Activated T-cell treated with anti-CD3 and anti-CD28 coated beads for 24 hours (primary cell): Measurements from ENCODE around the gene TENM4.

Experiments used
- DNase-seq: peaks from one replicate; pipeline ENCODE4 v3.0.0-alpha.2; 2020; ENCODE audit warnings: low read depth

Gene TENM4

DNA sequence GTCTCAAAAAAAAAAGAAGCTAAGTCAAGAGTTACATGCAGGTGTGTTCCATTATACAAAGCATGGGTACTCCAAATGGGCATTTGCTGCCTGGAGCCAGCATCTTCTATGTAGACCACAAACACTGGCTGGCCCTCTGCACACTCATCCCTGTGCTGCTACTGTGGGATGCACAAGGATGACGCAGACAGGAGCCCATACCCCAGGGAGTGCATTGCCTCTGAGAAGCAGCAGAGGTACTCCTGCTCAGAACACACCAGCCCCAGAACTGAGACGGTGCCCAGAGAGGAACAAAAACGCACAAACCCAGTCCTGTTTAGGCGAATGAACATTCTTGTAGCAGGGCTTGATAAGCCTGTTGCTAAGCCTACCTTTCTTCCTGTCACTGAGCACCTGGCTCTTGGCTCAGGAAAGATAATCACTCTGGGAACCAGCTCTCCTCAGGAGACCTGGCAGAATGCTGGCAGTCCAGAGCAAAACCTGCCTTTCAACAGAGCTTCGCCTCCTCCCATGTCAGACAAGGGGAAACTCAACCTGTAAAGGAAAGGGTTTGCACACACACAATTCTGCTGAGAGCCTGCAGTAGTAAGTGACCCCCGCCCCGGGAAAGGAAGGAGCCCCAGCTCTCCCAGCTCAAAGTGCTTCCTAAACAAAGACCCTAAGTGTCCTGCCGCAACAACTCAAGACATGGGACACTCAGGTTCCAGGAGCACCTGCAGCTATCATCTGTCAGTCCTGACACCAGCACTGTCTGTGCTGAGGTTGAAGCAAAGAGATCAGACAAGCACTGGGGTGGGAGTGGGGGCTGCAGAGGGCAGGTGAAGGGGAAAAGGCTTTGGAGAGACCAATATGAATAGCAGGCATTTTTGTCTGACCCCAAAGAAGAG is 145.7 kb downstream of the TENM4 start:
- DNase-seq = no peak

DNA sequence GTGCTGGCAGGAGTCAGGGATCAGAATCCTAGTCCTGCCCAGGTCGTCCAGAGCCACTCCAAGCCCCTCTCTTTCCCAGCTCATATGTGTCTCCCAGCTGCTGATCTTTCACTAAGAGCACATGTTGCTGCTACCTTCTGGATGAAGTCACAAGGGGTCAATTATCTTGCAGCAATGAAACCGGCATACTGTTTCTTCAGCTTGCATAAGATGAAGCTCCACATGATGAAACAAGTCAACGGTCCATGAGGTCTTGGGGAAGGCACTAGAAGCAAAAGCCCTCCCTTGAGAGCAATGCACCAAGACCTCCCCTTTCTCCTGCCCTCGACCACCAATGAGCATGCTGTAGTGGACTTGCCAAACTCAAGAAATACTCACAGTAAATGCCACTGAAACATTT is 148.9 kb downstream of the TENM4 start:
- no peak for DNase-seq

DNA sequence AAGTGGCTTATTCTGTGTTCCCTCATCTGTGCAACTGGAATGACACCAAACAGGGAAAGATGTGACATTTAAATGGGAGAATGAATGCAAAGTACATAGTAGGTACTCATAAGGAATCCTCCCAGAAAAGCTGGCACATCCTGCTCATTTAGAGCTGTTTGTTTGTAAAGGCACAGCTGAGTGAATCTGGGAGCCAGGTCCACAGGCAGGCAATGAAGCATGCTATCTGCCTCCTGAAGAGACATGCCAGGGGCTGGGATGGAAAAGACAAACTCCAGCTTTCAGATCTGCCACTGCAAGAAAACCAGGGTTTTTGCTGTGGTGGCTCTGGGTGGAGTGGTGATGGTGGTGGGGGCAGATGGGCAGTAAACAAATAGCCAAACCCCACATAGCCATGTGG is 150.1 kb downstream of the TENM4 start:
- no peak for DNase-seq

DNA sequence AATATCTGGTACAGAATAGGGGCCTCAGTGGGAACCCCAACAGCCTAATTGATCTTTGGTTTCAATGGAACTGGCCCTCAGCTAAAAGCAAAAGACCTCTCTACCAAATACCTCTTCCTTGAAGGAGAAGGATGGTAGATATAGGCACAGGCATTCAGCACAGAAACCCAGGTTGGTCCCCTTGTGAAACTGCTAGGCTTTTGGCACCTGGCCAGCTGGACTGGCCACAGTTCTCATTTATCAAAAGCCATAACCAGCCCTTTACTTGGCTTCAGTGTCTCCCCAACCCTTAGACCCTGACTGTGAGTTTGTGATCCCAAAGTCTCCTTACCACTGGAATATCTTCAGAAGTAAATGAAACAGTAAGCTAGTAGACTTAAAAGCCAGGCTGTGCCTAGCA is 152.9 kb downstream of the TENM4 start:
- DNase-seq = no peak

DNA sequence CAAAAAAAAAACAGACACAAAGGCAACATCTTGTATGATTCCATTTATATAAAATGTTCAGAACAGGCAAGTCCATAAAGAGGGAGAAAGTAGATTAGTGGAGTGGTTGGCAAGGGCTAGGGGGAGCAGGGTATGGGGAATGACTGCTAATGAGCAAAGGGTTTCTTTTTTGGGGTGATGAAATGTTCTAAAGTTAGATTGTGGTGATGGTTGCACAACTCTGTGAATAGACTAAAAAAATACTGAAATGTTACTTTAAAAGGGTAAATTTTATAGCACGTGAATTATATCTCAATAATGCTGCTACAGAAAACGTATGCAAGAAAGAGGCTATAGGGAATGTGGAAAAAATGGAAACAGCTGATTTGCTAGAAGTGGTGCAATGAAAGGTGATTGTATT is 155.1 kb downstream of the TENM4 start:
- DNase-seq = no peak

DNA sequence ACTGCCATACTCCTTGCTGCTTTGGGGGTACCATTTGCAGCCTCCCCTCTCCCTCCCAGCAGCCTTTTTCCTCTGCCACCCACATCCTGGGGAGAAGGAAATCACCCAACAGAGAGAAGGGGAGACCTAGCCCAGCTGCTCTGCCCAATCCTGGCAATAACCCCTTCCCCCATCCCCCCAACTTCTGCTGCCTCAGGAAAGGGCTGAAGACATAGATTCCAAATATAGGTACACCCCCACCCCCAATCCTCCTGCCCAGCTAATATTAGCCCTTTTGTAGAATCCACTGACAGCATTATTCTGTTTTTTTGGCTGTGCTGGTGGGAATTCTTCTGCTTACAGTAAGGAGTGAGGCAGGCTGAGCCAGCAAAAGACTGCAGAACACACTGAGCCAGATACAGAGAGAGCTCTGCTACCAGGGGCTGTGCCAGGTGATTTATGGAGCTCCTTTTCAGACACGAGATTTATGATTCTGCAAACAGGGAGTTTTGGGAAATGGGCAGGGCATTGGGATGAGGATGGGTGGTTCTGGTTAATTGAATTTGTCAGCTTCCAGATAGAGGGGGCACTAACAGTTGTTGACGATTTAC is 164.0 kb downstream of the TENM4 start:
- DNase-seq = no peak

DNA sequence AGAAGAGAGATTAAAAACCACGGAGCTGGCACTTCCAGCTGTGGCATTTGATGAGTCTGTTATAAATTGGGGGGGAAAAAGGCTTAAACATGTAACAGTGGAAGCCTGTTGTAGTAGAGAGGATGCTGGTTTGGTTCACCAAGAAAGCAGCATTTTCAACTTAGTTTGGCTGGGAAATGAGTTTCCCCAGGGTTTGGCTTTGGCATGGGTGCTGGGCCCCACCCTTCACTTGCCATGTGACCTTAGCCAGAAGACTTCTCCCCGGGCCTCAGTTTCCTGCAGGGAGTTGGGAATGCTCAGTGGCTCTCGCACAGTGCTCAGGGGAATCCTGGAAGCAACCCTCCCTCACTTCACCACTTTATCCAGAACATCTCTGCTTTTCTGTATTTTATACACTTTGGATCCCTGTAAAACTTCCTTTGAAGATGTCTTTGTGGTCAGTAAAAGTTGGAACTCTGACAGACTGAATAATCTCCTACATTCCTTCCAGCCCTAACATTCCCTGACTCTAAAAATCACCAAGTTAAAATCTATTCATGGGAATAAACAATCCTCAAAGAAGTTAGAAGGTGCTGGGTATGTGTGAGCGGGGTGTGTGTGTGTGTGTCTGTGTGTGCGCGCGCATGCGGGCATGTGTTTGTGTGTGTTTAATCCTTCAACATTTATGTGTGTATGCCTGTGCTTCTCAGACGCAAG is 166.0 kb downstream of the TENM4 start:
- no peak for DNase-seq

DNA sequence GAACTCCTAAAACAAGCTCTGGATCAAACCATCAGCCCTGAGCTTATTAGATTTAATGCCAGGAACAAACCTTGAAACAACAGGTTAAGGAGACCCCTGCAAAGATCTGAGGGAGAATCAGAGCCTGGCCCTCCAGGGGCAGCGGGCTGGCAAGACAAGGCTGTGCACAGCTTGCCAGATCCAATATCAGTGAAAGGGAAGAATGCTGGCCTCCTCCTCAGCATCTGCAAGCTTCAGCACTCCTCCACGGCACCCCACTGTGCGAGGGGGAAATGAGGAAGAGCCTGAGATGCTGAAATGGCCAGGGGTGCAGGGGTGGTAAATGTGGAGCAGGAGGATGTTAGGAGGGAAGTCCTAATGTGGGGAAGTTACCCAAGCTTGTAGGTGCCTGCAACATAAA is 167.0 kb downstream of the TENM4 start:
- no peak for DNase-seq

DNA sequence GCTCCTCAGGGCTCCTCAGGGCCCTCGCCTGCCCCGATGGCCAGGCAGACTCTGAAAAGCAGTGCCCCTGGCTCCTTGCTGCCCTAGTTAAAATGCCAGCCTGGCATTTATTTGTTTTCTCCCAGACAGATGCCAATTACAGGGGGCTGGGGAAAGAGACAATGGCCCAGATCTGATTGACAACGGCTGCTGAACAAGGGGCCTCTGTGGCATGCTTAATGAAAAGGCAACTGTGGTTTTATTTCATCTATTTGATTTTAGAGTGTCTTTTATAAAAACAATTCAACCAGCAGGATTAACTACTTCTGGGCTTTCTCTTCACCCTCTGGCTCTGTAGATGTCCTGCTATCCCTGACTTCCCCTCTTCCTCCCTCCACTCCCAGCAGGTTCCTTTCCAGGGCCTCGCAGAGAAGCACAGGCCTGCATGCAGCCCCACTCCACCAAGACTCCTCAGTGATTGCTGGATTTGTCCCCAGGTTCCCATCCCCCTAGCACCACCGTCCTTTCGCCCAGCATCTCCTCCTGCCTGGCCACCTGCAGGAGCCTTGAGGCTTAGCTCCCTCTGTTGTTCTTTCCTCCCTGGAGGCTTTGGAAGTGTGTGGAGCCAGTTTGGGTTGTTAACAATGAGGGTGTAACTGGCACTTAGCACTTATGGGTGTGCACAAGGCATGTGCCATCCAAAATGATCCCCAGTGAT is 171.1 kb downstream of the TENM4 start:
- DNase-seq = no peak

DNA sequence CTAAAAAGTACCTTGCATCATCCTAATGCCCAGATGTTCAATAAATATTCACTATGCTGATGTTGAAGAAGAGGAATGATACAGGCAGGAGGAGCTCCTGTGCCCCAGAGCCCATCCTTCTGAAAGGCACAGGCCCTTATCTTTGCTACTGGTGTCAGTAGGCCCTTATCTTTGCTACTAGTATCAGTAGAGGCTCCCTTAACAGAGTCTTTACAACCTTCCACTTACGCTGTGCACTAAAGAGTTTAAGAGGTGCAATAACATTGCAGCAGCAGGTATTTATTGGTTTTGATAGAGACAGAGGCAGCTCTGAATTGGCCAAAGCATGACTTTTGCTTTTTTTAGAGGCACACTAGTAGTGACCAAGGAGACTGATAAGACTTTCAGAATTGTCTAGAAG is 174.4 kb downstream of the TENM4 start:
- no peak for DNase-seq

DNA sequence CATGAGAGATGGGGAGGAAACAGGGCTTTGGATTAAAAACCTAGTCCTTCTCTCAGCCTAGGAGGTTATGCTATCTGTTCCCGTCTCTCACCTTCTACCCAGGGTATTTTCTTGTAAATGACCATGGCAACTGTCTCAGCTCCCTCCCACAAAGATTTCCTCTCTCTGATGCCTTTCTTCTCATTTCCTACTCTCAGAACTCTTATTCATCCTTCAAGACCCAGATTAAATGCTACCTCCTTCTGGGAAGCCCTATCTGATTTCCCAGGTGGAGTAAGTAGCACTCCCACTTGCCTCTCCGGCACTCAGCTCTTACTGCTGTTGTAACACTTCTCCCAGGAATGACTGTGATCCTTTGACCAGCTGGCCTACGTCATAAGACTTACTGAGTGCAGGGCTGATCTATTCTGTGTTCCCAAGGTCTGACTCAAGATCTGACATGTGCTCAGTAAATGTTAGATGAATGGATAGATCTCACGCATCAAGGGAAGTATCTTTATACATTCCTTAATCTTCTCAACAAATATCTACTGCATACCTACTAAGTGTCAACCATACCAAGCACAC is 175.0 kb downstream of the TENM4 start:
- no peak for DNase-seq

DNA sequence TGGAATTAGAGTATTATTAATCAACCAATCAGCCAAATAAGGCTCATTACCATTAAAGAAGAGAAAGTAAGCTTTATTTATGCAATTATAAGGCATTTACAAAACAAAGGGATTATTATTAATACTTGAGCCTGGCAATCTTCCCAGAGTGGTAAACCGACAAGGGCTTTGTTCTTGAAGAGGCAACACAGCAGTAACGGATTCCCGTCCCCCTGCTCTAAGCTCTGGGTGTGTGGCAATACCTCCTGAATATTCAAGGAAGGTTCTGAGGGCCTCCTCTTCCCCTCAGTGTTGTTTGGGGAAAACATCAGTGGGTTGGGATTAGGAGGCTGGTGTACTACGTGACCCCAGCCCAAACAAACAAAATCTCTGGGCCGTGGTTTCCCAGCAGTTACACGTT is 176.5 kb downstream of the TENM4 start:
- DNase-seq = no peak

DNA sequence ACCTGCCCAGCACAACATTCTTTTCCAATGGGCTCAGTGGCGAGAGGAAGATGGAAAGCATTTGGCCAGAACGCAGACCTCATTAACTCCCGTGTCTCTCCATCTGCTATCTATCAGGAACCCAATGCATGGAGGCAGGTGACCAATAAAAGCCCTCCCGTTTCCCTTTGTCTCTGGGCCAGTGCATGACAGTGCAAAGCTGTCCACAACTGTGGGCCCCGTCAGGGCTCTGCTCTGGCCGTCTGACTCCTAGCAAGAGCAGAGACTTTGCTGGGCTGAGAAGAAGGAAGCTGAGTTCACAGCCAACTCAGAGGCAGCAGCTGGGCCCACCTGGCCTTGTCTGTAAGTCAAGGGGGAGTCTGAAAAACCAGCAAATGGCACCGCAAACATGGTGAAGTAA is 177.8 kb downstream of the TENM4 start:
- DNase-seq = no peak

DNA sequence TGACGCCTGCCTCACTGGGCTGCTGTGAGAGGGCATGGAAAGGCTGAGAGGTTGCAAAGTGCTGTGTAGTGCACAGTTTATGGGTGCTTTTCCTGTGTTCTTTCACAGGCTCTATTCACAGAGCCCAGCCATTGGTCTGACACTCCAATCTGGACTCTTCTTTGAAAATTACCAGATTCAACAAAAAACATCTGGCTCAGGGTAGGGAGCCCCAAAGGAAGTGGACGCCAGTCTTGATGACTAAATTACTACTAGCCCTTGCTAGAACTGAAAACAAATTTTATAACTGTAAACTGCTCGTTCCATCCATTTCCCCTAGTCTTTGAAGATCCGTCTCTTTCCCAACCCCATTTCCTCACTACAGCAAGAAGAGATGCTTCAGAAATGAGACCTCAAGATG is 178.6 kb downstream of the TENM4 start:
- no peak for DNase-seq

DNA sequence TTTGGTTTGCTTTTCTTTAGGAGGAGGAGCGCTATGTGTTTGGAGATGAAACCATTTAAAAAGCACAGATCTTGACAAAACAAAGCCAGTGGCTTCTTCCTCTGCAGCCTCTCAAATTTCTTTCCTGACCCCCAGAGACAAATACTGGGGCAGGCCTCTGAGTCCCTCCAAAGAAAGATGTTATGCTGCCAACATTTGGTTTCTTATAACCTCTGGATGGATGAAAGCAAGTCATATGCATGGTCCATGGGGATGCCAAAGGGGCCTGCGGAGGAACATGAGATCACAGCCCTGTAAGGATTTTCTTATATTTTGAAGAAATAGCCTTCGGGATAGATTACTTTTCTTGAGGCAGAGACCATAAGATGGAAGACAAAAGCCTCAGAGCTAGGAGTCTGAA is 179.1 kb downstream of the TENM4 start:
- DNase-seq = no peak

DNA sequence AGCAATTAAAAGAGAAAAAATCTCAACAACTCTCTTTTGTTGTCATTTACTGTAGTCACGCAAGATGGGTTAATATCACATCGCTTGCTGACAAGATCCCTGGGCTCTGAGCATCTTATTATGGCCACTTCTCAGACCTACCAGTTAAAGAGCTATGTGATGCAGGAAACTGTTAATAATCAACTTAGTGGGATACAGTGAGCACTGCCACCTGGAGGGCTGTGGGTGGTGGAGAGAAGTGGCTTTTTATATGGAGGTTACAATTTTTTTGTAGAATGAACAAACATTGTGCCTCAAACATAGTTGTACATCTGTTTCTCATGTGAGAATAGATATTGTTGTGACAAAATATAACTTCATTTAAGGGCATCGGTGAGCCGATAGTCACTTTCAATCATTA is 181.0 kb downstream of the TENM4 start:
- no peak for DNase-seq

DNA sequence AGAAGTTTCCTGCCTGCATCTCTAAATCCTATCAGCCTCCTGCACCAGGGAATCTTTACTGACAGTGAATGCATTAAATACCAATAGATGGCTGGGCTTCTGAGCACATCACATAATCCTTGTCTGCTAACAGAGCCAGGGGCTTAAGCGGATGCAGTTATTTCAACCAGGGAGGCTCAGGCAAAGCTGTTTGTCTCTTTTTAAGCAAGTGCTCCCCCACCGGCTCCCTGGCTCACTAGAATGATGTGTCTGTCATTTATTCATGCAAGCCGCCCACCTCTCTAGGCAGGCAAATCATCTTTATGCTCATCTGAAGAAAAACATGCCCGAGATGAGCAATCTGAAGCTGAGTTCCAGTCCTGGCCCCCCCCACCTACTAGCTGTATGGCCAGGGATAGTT is 182.3 kb downstream of the TENM4 start:
- DNase-seq = no peak

DNA sequence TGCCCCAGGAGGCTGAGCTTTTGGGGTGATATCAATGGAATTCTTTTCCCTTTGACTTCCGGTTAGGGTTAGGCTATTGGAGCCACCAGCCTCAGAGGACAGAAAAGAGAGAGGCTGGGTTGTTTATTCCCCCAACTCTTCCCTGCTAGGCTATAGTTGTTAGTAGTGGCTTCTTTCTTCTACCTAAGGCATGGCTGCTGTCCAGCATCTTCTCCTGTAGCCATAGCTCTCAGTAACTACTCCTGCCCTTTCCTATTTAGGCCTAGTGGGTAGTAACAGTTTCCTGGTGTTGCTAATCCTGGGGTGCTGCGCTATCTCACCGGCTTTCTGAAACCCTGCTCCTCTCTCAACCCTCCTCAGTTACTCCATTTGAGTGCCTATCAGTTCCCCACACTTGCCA is 184.9 kb downstream of the TENM4 start:
- DNase-seq = no peak

DNA sequence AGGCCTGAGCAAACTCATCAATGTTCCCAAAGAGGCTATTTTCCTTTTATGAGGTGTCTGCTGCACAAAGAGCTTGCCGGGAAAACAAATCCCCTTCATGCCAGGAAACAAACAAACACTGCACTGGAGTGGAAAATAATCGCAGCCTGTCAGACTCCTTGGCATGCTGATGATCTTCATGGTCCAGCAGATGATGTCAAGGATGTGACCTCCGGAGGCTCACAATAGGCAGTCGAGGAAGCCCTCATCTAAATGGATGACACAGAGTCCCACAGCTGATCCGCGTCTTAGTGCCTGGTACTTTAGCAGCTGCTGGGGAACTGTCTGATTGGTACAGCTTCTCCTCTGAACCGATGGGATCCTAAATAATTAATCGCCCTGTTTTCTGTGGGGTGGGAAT is 187.6 kb downstream of the TENM4 start:
- DNase-seq = no peak

DNA sequence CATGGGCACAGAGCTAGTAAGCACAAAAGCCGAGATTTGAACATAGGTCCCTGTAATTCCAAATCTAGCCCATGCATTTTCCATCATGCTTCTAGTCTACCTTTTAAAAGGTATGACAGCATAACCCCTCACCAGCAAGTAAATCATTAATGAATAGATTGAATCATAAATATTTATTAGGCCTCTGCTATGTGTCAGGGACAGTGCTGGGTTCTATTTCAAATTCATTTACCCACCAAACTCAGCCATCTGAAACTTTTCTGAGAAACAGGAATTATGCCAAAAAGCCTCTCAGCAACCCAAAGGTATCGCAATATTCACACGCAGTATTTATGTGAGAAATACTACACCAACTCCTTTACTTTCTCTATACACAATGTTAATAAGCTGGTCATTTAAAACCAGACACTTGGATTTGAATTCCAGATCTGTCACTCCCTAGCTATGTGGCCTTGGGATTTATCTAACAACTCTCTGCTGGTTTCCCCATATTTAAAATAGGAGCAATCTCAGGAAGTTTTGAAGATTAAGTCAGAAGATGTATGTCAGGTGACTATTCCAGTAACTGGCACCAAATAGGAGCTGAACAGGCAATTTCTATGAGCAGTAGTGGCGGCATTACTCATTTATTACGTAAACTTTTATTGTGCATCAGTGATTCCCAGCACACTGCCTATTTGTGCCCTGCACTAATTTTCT is 191.4 kb downstream of the TENM4 start:
- no peak for DNase-seq

DNA sequence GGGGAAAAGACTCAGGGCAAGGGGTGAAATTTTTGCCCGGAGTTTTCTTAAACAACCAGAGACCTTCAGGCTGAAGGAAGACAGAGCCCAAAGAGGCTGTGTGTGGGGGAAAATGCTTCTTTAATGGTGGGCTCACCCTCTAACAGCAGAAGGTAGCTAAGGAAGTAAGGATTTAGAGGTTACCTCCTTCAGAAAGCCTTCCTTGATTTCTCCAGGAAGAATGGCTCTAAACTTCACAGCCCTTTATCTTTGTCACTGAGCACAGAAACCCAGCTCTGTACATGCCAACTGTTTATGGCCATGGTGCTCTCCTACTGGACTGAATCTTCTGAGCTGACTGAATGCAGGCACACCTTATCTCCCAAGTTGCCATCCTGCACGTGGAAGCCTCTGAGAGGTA is 196.0 kb downstream of the TENM4 start:
- no peak for DNase-seq
